A673 (cell line): ENCODE measurements around the gene SGCD. TPM values are rescaled to one million over a fixed set of nuclear protein-coding genes. Genes with fewer than 3 reads are reported as not detected.

Experiments used
- BruUV-seq: library from RNA; stranded (reverse); fragments of 400-500 nt; replicated peaks from 2 replicates; lab custom pipeline; 2021; lab: Mats Ljungman, UMichigan
- CTCF ChIA-PET: fragments of 300-600 bp; sonication (Branson Sonifier 250); formaldehyde crosslinking; loops from one replicate; lab custom pipeline; 2022; ENCODE audit warnings: antibody characterized with exemption; lab: Charles Lee
- POLR2A ChIA-PET: fragments of 300-600 bp; sonication (Branson Sonifier 250); formaldehyde crosslinking; loops from one replicate; lab custom pipeline; 2022; ENCODE audit warnings: antibody characterized with exemption; ENCODE audit not compliant: low non-redundant PET; lab: Charles Lee
- DNase-seq: peaks from one replicate; pipeline ENCODE4 v3.0.0-alpha.2; 2015; ENCODE audit warnings: low spot score
- H3K27ac ChIP-seq: fragments of 200-600 bp; sonication (generic); 2 replicates; pipeline ENCODE4 v1.5.1; 2016; ENCODE audit warnings: mixed run types, low read depth, mild to moderate bottlenecking, mixed read lengths, antibody characterized with exemption, low read length; ENCODE audit not compliant: poor library complexity, severe bottlenecking
- H3K27me3 ChIP-seq: fragments of 200-600 bp; sonication (generic); replicated peaks from 2 replicates; pipeline ENCODE4 v1.6.1; 2017; ENCODE audit warnings: mixed run types, low read depth, mild to moderate bottlenecking, mixed read lengths, antibody characterized with exemption, low read length; ENCODE audit not compliant: insufficient read depth, poor library complexity
- H3K36me3 ChIP-seq: fragments of 200-600 bp; sonication (generic); 2 replicates; pipeline ENCODE4 v1.6.1; 2016; ENCODE audit warnings: mixed run types, mild to moderate bottlenecking, mixed read lengths, antibody characterized with exemption, low read length; ENCODE audit not compliant: insufficient read depth, poor library complexity, severe bottlenecking
- H3K4me1 ChIP-seq: fragments of 200-600 bp; sonication (generic); 2 replicates; pipeline ENCODE4 v1.6.1; 2017; ENCODE audit warnings: mixed run types, mild to moderate bottlenecking, mixed read lengths, antibody characterized with exemption, low read length; ENCODE audit not compliant: insufficient read depth, poor library complexity, severe bottlenecking
- H3K4me3 ChIP-seq: fragments of 200-600 bp; sonication (generic); 2 replicates; pipeline ENCODE4 v1.5.1; 2016; ENCODE audit warnings: low read depth, mixed run types, mild to moderate bottlenecking, mixed read lengths, low read length; ENCODE audit not compliant: poor library complexity, severe bottlenecking
- H3K9me3 ChIP-seq: fragments of 200-600 bp; sonication (generic); 2 replicates; pipeline ENCODE4 v1.6.1; 2016; ENCODE audit warnings: mixed run types, low read depth, mild to moderate bottlenecking, mixed read lengths, antibody characterized with exemption, low read length; ENCODE audit not compliant: poor library complexity, severe bottlenecking
- EZH2 ChIP-seq: fragments of 200-600 bp; sonication (generic); IDR thresholded peaks from 2 replicates; pipeline ENCODE4 v1.6.1; 2017; ENCODE audit warnings: borderline replicate concordance, low read depth, mild to moderate bottlenecking, mixed read lengths, antibody characterized with exemption, low read length; ENCODE audit not compliant: poor library complexity, severe bottlenecking
- intact Hi-C: fragments of 100-400 bp; cut with micrococcal nuclease; formaldehyde crosslinking; loops from one replicate; pipeline ENCODE4 v1.10.0; 2022; ENCODE audit not compliant: unreplicated experiment
- total RNA-seq: library from RNA; stranded (reverse); gene quantifications from 2 replicates; pipeline ENCODE4 v1.2.3, GENCODE V29; 2021
- TF ChIP-seq, protein P1 (sequence below): fragments of 300-800, 200-600 bp; sonication (generic); conservative IDR thresholded peaks from 2 replicates; pipeline ENCODE4 v1.5.1; 2017; ENCODE audit warnings: low read depth, mild to moderate bottlenecking, antibody characterized with exemption, low read length, moderate library complexity, mixed read lengths

The SGCD gene
- total RNA-seq, 1 experiment from 2014 or later = 0.17 TPM

DNA sequence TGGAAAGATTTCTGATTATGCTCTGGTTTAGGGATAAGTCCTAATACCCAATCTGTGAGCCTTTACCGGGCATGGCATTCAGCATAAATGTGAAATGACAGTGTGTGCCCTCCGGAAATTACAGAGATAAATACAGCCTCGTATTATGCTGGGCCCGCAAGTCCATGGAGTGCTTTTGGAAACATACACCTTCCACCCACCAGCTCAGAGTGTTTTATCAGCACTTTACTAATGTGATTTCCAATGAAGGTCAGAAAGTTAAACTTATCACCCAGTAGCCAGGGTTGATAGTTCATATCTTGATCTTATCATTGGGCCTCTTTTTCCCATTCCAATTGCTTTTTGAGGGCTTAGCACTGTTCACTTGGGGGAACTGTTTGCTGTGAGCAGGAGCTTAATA is 94.8 kb downstream of the SGCD start:
- H3K36me3 ChIP-seq = no peaks in the 10 kb centered on the region
- BruUV-seq = no TSS peak
- intact Hi-C loops = no loop called here
- no peak for DNase-seq
- ChIA-PET POLR2A (no interaction called here), CTCF (no interaction called here)
- no peak overlapping the region for H3K4me3 ChIP-seq
- TF ChIP-seq, protein P1, sequence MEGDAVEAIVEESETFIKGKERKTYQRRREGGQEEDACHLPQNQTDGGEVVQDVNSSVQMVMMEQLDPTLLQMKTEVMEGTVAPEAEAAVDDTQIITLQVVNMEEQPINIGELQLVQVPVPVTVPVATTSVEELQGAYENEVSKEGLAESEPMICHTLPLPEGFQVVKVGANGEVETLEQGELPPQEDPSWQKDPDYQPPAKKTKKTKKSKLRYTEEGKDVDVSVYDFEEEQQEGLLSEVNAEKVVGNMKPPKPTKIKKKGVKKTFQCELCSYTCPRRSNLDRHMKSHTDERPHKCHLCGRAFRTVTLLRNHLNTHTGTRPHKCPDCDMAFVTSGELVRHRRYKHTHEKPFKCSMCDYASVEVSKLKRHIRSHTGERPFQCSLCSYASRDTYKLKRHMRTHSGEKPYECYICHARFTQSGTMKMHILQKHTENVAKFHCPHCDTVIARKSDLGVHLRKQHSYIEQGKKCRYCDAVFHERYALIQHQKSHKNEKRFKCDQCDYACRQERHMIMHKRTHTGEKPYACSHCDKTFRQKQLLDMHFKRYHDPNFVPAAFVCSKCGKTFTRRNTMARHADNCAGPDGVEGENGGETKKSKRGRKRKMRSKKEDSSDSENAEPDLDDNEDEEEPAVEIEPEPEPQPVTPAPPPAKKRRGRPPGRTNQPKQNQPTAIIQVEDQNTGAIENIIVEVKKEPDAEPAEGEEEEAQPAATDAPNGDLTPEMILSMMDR = no peak
- no peak for TF ChIP-seq EZH2
- no peaks in the 10 kb centered on the region for H3K27me3 ChIP-seq
- no peaks in the 10 kb centered on the region for H3K4me1 ChIP-seq
- no peaks in the 10 kb centered on the region for H3K9me3 ChIP-seq
- no peak overlapping the region for H3K27ac ChIP-seq

DNA sequence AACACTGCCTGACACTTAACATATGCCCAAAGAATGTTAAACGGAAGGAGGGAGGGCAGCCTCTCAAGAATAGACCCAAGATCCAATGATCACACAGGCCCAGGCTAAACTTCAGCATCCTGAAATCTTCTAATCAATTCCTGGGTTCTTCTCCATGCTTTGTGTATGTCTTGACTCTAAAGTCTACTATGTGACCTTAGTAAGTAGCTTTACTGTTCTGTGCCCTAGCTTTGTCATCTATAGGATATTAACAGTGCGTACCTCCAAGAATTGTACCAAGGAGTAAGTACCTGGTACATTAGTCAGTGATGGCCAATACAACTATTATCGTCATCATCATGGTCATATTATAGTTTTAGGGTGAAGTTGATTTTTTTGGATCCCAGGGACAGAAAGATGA is 96.6 kb downstream of the SGCD start:
- ChIA-PET CTCF (no interaction called here), POLR2A (no interaction called here)
- no peaks in the 10 kb centered on the region for H3K4me1 ChIP-seq
- intact Hi-C loops = no loop called here
- H3K36me3 ChIP-seq = no peaks in the 10 kb centered on the region
- BruUV-seq = no TSS peak
- H3K27me3 ChIP-seq = no peaks in the 10 kb centered on the region
- TF ChIP-seq EZH2 = no peak
- TF ChIP-seq, protein P1 = no peak
- H3K27ac ChIP-seq = no peak overlapping the region
- DNase-seq = no peak
- H3K4me3 ChIP-seq = no peak overlapping the region
- H3K9me3 ChIP-seq = no peaks in the 10 kb centered on the region

DNA sequence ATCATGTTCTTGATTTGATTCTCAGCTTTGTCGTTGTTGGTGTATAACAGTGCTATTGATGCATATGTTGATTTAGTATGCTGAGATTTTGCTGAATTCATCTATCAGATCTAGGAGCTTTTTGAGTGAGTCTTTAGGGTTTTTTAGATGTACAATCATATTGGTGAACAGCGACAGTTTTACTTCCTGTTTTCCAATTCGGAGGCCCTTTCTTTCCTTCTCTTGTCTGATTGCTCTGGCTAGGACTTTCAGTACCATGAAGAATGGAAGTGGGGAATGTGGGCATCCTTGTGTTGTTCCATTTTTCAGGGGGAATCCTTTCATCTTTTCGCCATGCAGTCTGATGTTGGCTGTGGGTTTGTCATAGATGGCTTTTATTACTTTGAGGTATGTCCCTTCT is 100.4 kb downstream of the SGCD start:
- Histone ChIP-seq H3K4me1 (no peaks in the 10 kb centered on the region), H3K36me3 (no peaks in the 10 kb centered on the region), H3K9me3 (no peaks in the 10 kb centered on the region), H3K27ac (no peak overlapping the region), H3K27me3 (no peaks in the 10 kb centered on the region), H3K4me3 (no peak overlapping the region)
- BruUV-seq = no TSS peak
- no peak for TF ChIP-seq EZH2
- TF ChIP-seq, protein P1 = no peak
- intact Hi-C loops = no loop called here
- CTCF ChIA-PET = no interaction called here
- POLR2A ChIA-PET = no interaction called here
- DNase-seq = no peak
